PC-3 (cell line): ENCODE data around the gene SH3RF2.

Experiments
- CTCF ChIP-seq: fragments of 300-600 bp; sonication (generic); conservative IDR thresholded peaks from 2 replicates; pipeline ENCODE4 v1.5.1; 2017; ENCODE audit warnings: antibody characterized with exemption, low read depth, mild to moderate bottlenecking, low read length
- EZH2phosphoT487 ChIP-seq: fragments of 300-600 bp; sonication (generic); IDR thresholded peaks from 2 replicates; pipeline ENCODE4 v1.6.1; 2018; ENCODE audit warnings: mild to moderate bottlenecking, antibody characterized with exemption, low read length, borderline replicate concordance

- TF ChIP-seq CTCF: no peak
- TF ChIP-seq EZH2phosphoT487: no peak
These were observed 62.8 kb downstream of the SH3RF2 start for GRCh38 chr5:145999208-145999607.
